NCI-H2107 treated with DMSO at 0.1 percent for 48 hours (cell line): ENCODE results near the gene GABRE.
"Not testable (repeated sequence)": the region's sequence is repeated elsewhere in the genome, so short reads cannot be mapped to it uniquely, and the experiment has no call there.

ENCODE experiments used
- DNase-seq: peaks from one replicate; lab custom pipeline; 2025; ENCODE audit not compliant: unreplicated experiment; lab: John Stamatoyannopoulos, UW

GABRE gene

GRCh38 chrX:151970661-151971060, 3.8 kb downstream of the GABRE start:
- no peak for DNase-seq

GRCh38 chrX:151970027-151970426, 4.4 kb downstream of the GABRE start:
- DNase-seq = no peak

DNA sequence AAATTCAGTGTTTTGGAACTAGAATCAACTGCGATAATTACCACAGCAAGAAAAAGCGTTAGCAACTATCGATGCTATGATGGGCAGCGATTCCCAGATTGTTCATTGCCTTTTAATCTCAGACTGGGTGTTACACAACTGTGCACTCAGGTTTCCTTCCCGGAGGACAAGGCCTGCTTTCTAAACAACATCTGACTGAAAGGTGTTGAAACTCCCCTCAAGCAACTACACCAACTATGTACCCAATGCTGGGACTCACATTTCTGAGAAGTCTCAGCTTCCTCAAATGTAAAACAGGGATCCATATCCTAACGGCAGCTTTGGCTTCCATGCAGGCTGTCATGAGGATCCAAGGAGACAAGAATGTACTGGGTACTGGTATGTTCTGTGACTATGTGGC, 8.2 kb downstream of the GABRE start:
- DNase-seq = no peak

DNA sequence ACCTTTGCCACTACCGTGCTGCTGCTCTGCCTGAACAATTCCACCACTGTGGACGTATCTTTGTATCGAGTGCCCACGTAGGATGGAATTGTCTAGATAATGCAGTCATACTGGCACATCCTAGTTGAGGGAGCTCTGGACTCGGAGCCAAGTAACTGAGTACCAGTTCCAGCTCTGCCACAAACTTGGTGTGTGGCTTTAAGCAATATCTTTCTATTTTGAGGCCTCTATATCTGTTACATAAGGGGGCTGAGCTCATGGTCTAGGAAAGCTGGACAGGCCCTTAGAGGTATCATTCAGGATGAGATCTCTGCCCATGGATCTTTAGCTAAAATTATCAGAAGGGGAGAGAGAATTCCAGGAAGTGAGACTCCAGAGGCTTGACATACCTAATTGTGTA, 12.4 kb downstream of the GABRE start:
- DNase-seq = no peak

DNA sequence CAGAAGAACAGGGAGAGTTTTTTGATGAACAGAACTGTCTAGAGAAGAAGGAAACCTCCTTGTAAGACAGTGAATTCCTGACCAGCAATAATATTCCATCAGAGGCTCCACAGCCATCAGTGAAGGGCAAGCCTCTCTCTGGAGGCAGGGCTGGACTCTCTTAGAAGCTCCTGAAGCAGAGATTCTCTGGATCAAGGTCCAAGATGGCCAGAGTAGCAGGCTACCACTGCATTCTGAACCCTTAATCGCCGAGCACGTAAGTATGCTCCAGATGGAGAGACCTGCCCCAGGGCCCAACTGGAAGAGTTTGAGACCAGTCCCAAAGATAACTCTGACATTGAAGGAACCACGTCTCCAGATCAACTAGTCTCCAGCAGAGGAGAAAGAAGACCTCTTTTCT, 16.4 kb downstream of the GABRE start:
- no peak for DNase-seq

- no peak for DNase-seq
Measured at GRCh38 chrX:151954730-151955129, 19.7 kb downstream of the GABRE start.

GRCh38 chrX:151938172-151938571, 36.3 kb downstream of the GABRE start:
- DNase-seq = no peak

DNA sequence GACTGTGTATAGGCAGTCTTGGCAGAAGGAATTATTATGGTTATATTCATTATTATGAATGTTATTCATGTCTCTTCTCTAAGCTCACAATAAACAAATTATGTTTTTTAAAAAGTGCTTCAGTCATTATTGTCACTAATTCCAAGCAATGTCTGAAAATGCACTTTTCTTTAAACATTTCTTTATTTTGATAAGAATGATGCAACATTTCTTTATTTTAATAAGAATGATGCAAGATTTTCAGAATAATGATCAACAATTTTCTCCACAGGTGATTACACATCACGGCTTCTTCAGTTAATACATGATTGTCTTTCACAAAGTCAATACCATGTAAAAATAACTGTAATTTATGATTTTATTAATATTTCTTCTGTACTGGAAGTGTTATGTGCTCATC, 39.1 kb downstream of the GABRE start:
- no peak for DNase-seq

GRCh38 chrX:151929126-151929525, 45.4 kb downstream of the GABRE start:
- no peak for DNase-seq

GRCh38 chrX:151923648-151924047, 50.8 kb downstream of the GABRE start:
- no peak for DNase-seq

GRCh38 chrX:151922692-151923091, 51.8 kb downstream of the GABRE start:
- DNase-seq = no peak

GRCh38 chrX:151921866-151922265, 52.6 kb downstream of the GABRE start:
- DNase-seq = no peak

GRCh38 chrX:151921292-151921691, 53.2 kb downstream of the GABRE start:
- DNase-seq = no peak

DNA sequence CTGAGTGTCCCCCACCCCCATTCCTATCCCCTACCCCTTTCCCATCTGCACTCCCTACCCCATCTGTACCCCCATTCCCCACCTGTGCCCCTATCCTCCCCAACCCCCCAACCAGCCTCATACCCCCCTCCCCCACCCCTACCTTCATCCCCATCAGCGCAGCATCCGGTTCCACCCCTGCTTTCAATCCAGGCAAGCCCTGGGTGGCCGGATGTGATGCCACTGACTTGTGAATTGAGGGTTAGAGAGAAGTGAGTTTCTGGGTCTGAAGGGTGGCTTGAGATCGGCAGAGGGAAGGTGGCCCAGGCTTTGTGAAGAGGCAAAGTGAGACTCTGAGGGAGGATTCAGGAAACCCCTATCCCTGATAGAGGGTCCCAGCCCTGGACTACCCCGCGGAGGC, 53.9 kb downstream of the GABRE start:
- DNase-seq = no peak

- no peak for DNase-seq
Measured at GRCh38 chrX:151920101-151920500, 54.4 kb downstream of the GABRE start.

DNA sequence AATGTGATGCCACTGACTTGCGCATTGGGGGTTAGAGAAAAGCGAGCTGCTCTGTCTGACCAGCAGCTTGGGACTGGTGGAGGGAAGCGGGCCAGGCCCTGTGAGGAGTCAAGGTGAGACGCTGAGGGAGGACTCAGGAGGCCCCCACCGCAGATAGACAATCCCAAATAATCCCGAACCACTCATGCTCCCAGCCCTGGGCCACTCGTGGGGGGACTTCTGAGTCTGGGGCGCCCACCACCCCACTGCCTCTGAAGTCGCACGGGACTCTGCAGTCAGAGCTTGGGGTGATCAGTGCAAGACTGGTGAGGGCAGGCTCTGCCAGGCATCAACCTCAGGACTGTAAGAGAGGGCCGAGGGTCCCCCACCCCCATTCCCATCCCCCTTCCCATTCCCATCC, 54.9 kb downstream of the GABRE start:
- no peak for DNase-seq

GRCh38 chrX:151918736-151919135, 55.7 kb downstream of the GABRE start:
- not testable (repeated sequence) for DNase-seq

- DNase-seq = no peak
Measured at GRCh38 chrX:151912780-151913179, 61.7 kb downstream of the GABRE start, which contains the start of gene MAGEA4. Gene MAGEA4 (plus strand): TSS chrX:151912889. CDS start chrX:151923665, 10,776 bp downstream.

DNA sequence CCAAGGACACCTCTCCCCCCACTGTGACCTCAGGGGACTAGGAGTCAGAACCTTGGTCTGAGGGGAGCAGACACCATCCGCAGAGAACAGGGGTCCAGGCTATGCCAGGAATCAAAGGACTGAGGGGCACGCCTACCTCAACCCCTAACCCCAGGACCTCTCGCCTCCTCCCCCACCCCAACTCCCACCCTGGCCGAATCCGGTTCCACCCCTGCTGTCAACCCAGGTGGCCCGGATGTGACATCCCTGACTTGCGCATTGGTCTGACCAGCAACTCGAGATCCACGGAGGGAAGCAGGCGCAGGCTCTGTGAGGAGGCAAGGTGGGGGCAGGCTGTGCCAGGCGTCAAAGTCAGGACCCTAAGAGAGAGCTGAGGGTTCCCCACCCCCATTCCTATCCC, 62.3 kb downstream of the GABRE start:
- no peak for DNase-seq

GRCh38 chrX:151904989-151905388, 69.5 kb downstream of the GABRE start:
- DNase-seq = no peak
